Erythroblast (primary cell): ENCODE data around the gene TRAF7.

ENCODE experiments used
- GATA1 ChIP-seq: IDR thresholded peaks from 2 replicates; pipeline ENCODE4 v1.6.1; 2011; ENCODE audit warnings: low read depth, mild to moderate bottlenecking, control low read depth, low read length, moderate library complexity
- POLR2A ChIP-seq: IDR thresholded peaks from 2 replicates; pipeline ENCODE4 v1.6.1; 2011; ENCODE audit warnings: mild to moderate bottlenecking, low read length

- no peak for TF ChIP-seq POLR2A
- TF ChIP-seq GATA1 = no peak
Measured at GRCh38 chr16:2115591-2115973, 40.0 kb upstream of the TRAF7 start.
